ENCODE measurements around the gene EYA2. TPM values are rescaled to one million over a fixed set of nuclear protein-coding genes. Genes with fewer than 3 reads are reported as not detected.

Gene EYA2
- total RNA-seq, 1 donor: not detected

GRCh38 chr20:47115694-47116093, 221.1 kb downstream of the EYA2 start:
- no peak overlapping the region for H3K4me3 ChIP-seq (ENCODE audit: low read depth, low read length)
- no peak for TF ChIP-seq CTCF (IDR thresholded peaks at IDR 0.05; ENCODE audit: insufficient read depth, low read depth, low read length)
- DNase-seq (ENCODE audit: low read depth): no peak

- no peak for TF ChIP-seq CTCF (IDR thresholded peaks at IDR 0.05; ENCODE audit: insufficient read depth, low read depth, low read length)
- DNase-seq (ENCODE audit: low read depth): no peak
Measured at GRCh38 chr20:47117371-47117770, 222.7 kb downstream of the EYA2 start.

GRCh38 chr20:47117773-47118172, 223.1 kb downstream of the EYA2 start:
- H3K4me3 ChIP-seq (ENCODE audit: low read depth, low read length): no peak overlapping the region
- DNase-seq (ENCODE audit: low read depth): peak; percentile 47
- TF ChIP-seq CTCF (IDR thresholded peaks at IDR 0.05; ENCODE audit: insufficient read depth, low read depth, low read length): no peak

More at GRCh38 chr20:47117371-47117770, 222.7 kb downstream of the EYA2 start:
- no peak overlapping the region for H3K4me3 ChIP-seq (ENCODE audit: low read depth, low read length)

- no peak for TF ChIP-seq CTCF (IDR thresholded peaks at IDR 0.05; ENCODE audit: insufficient read depth, low read depth, low read length)
- no peak overlapping the region for H3K4me3 ChIP-seq (ENCODE audit: low read depth, low read length)
- DNase-seq (ENCODE audit: low read depth): no peak
Measured at GRCh38 chr20:47118206-47118605, 223.6 kb downstream of the EYA2 start.

- TF ChIP-seq CTCF (IDR thresholded peaks at IDR 0.05; ENCODE audit: insufficient read depth, low read depth, low read length): no peak
- no peak for DNase-seq (ENCODE audit: low read depth)
Measured at GRCh38 chr20:47118641-47119040, 224.0 kb downstream of the EYA2 start.

GRCh38 chr20:47120346-47120936, 225.8 kb downstream of the EYA2 start:
- no peak for TF ChIP-seq CTCF (IDR thresholded peaks at IDR 0.05; ENCODE audit: insufficient read depth, low read depth, low read length)
- H3K4me3 ChIP-seq (ENCODE audit: low read depth, low read length): no peak overlapping the region
- no peak for DNase-seq (ENCODE audit: low read depth)

More at GRCh38 chr20:47118641-47119040, 224.0 kb downstream of the EYA2 start:
- no peak overlapping the region for H3K4me3 ChIP-seq (ENCODE audit: low read depth, low read length)

- H3K4me3 ChIP-seq (ENCODE audit: low read depth, low read length): no peak overlapping the region
- no peak for TF ChIP-seq CTCF (IDR thresholded peaks at IDR 0.05; ENCODE audit: insufficient read depth, low read depth, low read length)
- DNase-seq (ENCODE audit: low read depth): no peak
Measured at GRCh38 chr20:47122560-47122959, 227.9 kb downstream of the EYA2 start.
